NCI-H69 (cell line): ENCODE data around the gene CDCA7L.

Source experiments
- DNase-seq: peaks from one replicate; lab custom pipeline; 2025; lab: John Stamatoyannopoulos, UW

CDCA7L gene

DNA sequence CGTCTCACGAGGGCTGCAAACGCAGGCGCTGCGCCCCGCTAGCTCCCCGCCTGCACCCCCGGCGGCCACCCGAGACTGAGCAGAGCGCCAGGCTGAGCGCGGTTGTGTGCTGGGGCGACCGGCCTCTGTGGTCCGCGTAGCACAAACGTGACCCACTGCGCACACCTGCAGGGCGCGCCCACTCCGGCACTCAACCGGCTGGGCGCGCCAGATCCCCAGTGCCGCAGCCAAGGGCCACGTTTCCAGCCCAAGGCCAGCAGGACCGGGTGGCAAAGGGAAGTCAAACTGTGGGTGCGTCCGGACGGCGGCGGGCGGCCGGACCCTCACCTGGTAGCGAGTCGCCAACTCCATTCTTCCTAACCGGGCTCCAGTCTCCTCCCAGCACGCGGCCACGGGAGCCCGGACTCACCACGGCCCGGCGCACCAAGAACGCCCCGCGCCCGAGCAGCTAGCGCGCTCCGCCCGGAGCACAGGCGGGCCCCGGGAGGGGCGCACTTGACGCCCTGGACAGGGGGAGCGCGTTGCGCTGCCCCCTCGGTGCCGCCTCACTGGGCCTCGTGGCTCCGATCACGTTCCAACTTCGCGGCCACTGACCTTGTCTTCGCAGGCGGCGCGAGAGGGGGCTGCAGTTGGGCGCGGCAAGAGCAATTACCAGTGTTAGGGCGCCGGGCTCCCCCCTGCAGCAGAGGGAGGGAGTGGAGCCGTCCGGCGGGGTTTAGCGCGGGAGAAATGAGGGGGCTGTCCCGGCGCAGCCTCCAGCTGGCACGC, at the start of gene CDCA7L:
Gene CDCA7L (minus strand): TSS at position 446 of the 768 bp plus-strand sequence. CDS start 95 bp downstream, at position 351.
- DNase-seq: peak; percentile 95

DNA sequence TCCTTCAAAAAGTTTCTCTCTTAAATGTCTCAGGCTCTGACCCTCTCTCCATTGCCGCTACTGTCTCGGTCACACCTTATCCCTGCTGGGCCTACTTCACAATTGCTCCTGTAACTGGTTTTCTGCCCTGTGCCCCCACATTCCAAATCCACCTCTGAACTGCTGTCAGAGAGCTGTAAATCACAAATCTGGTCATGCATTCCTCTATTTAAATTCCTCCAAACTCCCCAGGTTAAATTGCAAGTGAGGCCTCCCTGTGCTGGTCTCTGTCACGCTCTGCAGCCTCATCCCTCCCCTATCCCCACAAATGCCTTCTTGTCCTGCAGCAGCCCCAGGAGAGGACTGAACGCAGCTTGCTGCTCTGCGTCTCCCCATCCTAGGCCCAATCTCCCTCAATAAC, 40.4 kb upstream of the CDCA7L start:
- no peak for DNase-seq

- peak; percentile 16 for DNase-seq
Observed at GRCh38 chr7:21984042-21984441, 38.3 kb upstream of the CDCA7L start.

DNA sequence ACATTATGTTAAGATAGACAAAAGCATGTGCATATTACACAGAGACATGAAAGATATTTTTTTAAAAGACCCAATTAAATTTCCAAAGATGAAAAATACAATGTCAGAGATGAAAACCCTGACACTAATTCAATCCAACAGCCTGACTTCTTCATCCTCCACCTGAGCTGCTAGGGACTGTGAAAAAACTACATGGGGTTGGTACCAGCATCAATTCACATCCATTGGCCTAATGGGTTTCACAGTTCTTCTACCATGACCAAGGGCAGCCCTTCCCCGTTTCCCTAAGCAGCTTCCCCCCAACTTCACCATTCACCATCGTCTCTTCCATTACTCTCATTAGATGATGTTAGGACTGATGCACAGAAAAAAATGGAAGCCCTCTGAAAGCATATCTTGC, 37.4 kb upstream of the CDCA7L start:
- DNase-seq: no peak

DNA sequence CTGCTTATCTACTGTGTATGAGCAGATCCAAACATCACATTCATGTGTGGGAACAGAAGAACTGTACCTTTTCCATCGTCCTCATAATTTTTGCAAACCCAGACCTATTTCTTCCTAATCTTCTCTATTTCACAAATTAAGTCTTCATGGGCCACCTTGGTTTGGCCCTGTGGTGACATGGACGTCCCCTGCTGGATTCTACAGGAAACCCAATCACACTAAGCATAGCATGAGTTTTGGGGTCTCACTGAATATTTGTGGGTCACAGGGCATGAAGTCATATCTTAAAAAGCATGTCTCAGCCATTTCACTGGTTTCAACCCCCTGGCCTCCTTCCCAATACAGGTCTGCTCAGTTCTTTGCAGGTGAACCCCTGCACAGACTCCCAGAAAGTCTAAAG, 35.8 kb upstream of the CDCA7L start:
- DNase-seq: no peak

DNA sequence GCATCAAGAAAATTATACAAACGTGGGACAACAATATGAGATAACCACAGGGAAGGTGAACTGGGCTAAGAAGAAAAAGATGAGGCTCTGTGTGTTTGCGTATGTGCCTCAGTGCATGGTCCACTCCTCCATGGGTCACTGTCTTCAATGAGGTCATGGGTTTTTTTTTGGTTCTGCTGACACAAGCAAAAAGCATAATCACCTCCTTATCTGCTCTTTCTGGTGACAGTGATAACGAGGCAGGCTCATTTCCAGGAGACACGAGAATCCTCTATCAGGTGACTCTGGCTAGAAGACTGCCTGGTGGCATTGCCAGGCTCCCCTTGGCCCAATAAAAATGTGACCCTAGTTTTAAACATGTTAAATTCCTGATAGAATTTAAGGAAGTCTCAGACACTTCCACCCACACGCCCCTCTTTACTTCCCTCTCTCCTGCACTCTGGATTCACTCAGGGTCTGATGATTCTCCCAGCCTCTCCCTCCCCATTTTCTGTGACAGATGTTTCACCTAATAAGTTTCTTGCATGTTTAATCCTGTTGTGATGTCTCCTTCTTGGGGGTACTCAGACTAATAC, 35.3 kb upstream of the CDCA7L start:
- no peak for DNase-seq

DNA sequence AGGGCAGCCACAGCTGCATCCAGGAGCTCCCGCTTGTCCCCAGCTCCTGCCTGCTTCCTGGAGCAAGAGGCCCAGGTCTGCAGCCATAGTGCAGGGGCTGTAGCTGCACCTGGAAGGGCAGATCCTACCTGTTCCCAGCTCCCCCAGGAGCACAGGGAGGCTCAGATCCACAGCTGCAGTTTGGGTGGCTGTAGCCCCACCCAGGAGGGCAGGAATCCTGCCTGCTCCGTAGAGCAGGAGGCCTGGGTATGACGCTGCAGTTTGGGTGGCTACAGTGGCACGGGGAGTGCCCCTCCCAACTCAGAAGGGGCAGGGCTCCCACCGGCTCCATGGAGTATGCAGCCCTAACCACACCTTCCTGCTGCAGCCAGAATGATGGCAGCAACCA, 26.7 kb upstream of the CDCA7L start:
- peak; percentile 51 for DNase-seq

GRCh38 chr7:21971780-21972396, 26.2 kb upstream of the CDCA7L start:
- DNase-seq: no peak

- DNase-seq: no peak
Observed at GRCh38 chr7:21969822-21970221, 24.1 kb upstream of the CDCA7L start.

DNA sequence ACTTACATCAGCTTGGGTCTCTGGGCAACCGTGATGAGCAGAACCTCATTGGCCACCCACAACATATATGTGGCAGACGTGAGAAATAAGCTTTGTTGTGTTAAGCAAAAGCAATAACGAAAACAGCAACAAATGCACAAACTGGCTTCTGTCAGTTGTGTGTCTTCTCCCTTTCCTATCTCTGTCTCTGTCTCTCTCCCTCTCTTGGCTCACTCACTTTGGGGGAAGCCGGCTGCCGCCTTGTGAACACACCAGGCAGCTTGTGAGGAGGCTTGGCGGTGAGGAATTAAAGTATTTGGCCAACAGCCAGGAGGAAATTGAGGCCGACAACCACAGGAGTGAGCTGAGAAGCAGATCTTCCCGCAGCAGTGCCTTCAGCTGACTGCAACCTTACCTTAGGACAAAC, 21.9 kb upstream of the CDCA7L start:
- peak; percentile 26 for DNase-seq

GRCh38 chr7:21966271-21966670, 20.6 kb upstream of the CDCA7L start:
- no peak for DNase-seq

DNA sequence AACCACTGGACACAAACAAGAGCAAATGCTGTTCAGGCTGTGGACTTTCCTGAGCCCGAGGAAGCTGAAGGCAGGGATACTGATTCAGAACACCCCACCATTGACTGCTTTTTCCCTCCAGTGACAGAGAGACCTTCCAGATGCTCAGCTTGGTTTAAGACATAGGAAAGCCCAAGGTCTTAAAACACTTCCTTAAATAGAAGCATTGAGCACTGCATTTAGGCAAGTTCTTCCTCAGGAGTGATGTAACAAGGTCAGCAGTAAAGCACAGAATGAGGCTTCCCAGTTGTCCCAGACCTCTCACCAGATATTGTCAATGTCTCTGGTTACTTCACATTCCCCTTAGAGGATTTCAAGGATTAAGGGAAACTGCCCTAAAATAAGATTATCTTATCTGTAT, 19.6 kb upstream of the CDCA7L start:
- DNase-seq: no peak

DNA sequence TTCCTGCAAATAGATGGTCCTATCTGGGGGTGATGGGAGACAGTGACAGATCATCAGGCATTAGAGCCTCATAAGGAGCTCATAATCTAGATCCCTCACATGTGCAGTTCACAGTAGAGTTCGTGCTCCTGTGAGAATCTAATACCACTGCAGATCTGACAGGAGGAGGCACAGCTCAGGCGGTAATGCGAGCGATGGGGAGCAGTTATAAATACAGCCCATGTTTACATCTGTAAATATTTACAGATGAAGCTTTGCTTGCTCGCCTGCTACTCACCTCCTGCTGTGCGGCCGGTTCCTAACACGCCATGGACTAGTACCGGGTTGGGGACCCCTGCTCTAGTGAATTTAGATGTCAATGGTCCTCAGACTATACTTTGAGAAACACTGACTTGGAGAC, 17.0 kb upstream of the CDCA7L start:
- peak; percentile 30 for DNase-seq

DNA sequence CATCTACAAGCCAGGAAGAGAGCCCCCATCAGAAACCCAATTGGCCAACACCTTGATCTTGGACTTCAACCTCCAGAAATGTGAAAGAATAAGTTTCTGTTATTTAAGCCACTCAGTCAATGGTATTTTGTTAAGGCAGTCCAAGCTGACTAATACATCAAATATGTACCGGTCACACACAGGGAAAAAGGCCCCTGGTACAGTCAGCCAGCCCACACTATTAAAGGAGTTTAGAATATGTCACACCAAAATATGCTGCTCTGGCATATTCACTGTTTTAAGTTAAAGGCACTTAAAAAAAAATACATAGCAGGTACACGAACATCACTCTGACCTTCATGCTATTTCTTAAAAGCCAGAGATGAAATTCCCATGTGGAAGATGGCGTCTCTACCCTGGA, 15.2 kb upstream of the CDCA7L start:
- no peak for DNase-seq

GRCh38 chr7:21959387-21959776, 13.7 kb upstream of the CDCA7L start:
- DNase-seq: no peak

DNA sequence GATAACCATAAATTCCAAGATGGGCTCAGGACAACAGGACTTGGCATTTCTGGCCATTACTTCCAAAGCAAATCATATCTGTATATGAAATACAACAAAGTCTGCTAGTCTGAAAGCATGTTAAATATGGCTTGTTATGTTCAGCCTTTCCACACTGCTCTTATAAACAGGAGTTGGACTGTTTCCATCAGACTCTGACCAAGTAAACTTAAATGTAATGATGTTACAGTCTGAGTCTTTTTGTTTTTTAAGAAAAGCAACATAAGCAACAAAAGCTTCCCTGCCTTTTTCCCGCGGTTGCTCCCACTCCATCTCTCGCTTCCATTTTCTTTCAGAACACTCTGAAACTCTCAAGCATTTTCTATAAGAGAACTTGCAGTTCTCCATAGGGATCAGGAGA, 8.1 kb upstream of the CDCA7L start:
- DNase-seq: no peak

DNA sequence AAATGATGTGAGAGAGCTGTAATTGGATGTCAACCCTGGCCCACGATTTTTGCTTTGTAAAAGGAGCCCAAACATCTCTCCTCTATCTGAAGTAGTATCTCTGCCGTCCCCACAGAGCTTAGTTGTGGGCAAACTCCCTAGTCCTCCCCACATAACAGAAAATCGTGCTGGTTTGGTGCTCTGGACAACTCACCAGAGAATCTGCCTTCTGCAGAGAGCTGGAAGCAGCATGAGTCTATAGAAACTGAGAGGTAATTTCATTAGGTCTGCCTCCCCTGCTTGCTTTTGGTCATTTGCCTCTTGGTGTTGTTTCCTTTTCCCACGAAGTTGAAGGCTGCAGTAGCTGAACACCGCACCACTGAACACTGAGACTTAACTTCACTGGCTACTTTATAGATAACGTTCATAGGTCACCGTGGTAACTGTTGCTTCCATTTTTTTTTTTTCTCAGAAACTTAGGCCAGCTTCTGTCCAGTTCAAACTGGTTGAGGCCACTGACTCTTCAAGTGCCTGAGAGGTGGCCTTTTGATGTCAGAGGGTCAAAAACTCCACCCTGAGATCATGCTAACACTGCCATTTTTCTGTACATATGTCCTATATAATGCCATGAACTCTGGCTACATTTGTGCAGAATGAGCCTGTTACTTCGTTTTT, 3.3 kb upstream of the CDCA7L start:
- peak; percentile 12 for DNase-seq

DNA sequence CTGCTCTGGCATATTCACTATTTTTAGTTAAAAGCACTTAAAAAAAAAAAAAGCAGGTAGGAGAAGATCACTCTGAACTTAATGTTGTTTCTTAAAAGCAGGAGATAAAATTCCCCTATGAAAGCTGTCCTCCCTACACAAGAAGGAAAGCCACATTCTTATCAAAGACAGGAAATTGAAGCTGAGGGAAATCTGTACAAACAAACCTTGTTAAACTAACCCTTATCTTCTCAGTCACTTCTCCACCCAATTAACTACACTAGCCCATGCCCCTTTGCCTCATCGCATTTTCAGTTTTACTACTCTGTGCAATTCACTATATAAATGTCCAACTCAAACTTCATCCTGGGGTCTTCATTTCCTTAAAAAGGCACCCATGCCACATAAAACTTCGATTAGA, 2.7 kb upstream of the CDCA7L start:
- DNase-seq: no peak

DNA sequence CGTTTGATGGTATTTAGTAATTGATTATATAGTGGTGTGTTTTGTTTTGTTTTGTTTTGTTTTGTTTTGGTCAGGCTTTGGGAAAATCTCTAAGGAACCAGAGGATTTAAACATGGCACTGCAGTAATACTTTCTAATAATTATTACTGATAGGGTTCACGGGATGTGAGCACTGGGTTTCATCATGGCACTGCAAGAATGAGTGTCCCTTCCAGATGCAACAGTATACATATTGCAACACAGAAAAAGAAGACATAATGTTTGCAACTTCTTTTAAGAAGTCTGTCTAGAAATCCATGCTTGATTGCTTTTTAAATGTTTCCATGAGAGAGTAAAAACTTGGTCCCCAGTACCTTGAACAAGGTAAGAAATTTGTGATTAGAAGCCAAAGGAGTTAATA, 2.2 kb upstream of the CDCA7L start:
- DNase-seq: no peak

DNA sequence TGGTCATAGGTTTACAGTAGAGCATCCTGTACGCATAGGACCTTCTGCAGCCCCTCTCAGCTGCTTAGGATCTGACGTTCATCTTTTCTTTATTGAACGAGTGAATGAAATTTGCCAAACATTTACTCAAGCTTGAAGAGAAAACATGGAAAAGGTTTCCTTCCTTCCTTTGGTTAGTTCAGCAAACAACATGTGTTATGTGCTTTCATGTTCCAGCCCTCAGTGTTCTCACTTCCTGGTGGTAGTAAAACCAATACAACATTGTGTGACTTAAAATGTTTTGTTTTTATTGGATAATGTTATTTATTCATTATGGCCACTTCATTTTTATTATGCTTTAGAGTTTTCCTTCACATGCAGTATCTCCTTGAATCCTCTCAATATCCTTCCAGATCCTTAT, 1.4 kb upstream of the CDCA7L start:
- peak; percentile 42 for DNase-seq

DNA sequence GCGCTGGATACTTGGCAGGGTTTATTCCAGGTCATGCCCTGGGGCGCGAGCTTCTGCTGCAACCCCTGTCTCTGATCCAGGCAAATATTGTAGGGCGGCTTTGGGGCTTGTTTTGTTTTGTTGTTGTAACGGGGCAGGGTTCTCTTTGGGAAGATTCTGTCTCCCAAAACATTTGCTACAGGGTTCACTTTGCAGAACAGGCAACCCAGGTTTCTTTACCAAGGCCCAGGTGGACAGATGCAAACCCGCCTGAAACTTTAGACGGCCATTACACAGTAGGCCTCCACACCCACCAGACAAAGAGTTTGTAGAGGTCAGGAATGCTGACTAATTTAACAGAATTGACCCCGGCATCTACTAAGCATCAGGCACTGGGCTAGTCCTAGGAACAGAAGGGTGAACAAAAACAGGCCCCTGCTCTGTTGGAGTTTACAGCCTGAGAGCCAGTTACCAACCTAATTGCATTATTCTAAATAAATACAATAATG, 567 bp upstream of the CDCA7L start:
- DNase-seq: peak; percentile 86

DNA sequence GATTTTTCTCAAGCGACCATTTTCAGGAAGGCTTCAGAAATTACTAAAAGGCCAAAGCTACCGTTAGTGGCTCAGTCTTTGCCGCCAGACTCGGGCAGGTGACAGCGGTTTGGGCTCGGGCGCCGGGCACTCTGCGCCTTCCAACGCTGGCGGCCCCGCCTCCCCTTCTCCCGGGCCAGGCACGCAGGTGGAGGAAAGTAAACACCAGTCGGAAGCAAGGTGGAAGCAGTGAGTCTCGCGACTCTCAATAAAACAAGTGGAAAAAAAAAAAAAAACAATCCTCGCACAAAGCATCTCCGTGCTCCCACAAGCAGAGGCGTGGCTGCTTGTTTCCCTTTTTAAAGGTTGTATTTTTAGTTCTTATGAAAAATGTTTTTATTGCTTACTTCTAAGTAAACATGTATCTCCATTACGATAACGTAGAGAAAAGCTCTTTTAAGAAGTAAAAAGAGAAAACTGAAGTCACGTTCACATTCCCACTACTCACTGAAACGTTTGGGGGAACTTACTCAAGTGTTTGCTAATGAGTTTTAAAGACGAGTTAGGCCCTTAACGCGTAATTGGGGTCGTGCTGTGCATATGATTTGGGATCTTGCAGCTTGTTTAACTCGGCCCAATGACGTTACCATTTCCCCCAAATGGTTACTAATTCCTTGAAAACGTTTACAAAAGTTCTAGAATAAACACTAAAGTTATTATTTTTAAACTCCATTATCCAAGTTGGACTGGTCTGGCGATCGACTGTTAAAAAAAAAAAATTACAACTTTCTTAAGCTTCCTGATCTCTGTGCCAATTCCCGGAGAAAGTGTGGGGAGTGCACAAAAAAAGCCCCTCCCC, 864 bp downstream of the CDCA7L start:
- peak; percentile 89 for DNase-seq
